ENCODE measurements around the gene DHX30. TPM values are rescaled to one million over a fixed set of nuclear protein-coding genes. Genes with fewer than 3 reads are reported as not detected.

DHX30 gene
- total and polyA plus RNA-seq, 9 of the 15 experiments (the other 6 are each of a cell fraction or from before 2014, with no cell fraction given), result 12.3 to 158 (median 79.0) TPM

- FAIRE-seq, result no peak
These were observed 87.3 kb downstream of the DHX30 start for GRCh38 chr3:47890126-47890827.

More at GRCh38 chr3:47890126-47890827, 87.3 kb downstream of the DHX30 start:
- H3K9me3 ChIP-seq (replicated peaks; ENCODE audit: control insufficient read depth, insufficient read depth, low read depth, low read length), result no peaks in the 10 kb centered on the region
- H4K20me1 ChIP-seq (replicated peaks; ENCODE audit: control insufficient read depth, insufficient read depth, low read length), result no peaks in the 10 kb centered on the region; the same call in 1 of the 2 replicates
- WGBS (ENCODE audit: insufficient coverage, low coverage, missing lambda C conversion rate), result 77% methylated on average over 3 of the region's 3 CpGs
- DNase-seq (ENCODE audit: extremely low read depth in 1 of 4, low spot score in 3 of 4) (no peak), ATAC-seq (no peak)
- no peaks in the 10 kb centered on the region; a peak in 1 of 5 replicates for H3K4me1 ChIP-seq (replicated peaks in 1 of 2; ENCODE audit: control insufficient read depth in 2 of 2, insufficient read depth in 2 of 2, low read length in 2 of 2)
- H3K4me3 ChIP-seq, result no peak overlapping the region
- H2AFZ ChIP-seq (ENCODE audit: low read depth, low read length), result no peak overlapping the region
- intact Hi-C loops (cut with micrococcal nuclease), result no loop called here
- H3K9ac ChIP-seq (ENCODE audit: insufficient read depth in 1 of 2, low read depth in 2 of 2, low read length in 2 of 2), result no peak overlapping the region
- POLR2A ChIA-PET, result interaction anchor here (0.6 to 1.4 kb wide), 5 partner anchors 10 to 682 kb away, joined by 3 to 5 read pairs (median 3); no protein-coding TSS in a partner anchor
- H3K4me2 ChIP-seq (ENCODE audit: insufficient read depth, low read length), result no peak overlapping the region
- TF ChIP-seq SMARCA5 (IDR thresholded peaks at IDR 0.05) (no peak), HES1 (IDR thresholded peaks at IDR 0.05; ENCODE audit: low read depth) (no peak), GTF2F1 (IDR thresholded peaks at IDR 0.05; ENCODE audit: low read depth, low read length) (no peak), CEBPB (tag; IDR thresholded peaks at IDR 0.05) (peak; percentile 40; the same call in 1 of the 2 replicates), EGR1 (conservative IDR thresholded peaks at IDR 0.05) (no peak), CHCHD3 (CRISPR knock-in tag; IDR thresholded peaks at IDR 0.05) (no peak)
- CTCF ChIA-PET (ENCODE audit: low intra/inter-chr PET ratio), result no interaction called here
- H3K27ac ChIP-seq (ENCODE audit: extremely low read depth, low read depth, low read length), result no peak overlapping the region
- no peaks in the 10 kb centered on the region for H3K9me1 ChIP-seq (ENCODE audit: control insufficient read depth, insufficient read depth, low read length)
- BruUV-seq (replicated peaks), result TSS peak; percentile 15
- in situ Hi-C loops (cut with MboI), result no loop called here
- peaks cover 49% of the 10 kb centered on the region; the same call in 2 of the 3 replicates for H3K36me3 ChIP-seq (ENCODE audit: control insufficient read depth, insufficient read depth, low read length)
- H3K79me2 ChIP-seq (ENCODE audit: control insufficient read depth, insufficient read depth, low read length), result no peaks in the 10 kb centered on the region
- H3K27me3 ChIP-seq (ENCODE audit: control insufficient read depth in 2 of 2, insufficient read depth in 2 of 2, low read length in 2 of 2), result no peaks in the 10 kb centered on the region
